Stimulated activated CD8-positive, alpha-beta memory T cell treated with anti-CD3 and anti-CD28 coated beads, Interleukin-4, amount 100 ng/mL, for 24 hours (primary cell): ENCODE data around the gene EDA.
"Not testable (repeated sequence)": the region's sequence is repeated elsewhere in the genome, so short reads cannot be mapped to it uniquely, and the experiment has no call there.

ENCODE experiments used
- DNase-seq: peaks from one replicate; pipeline ENCODE4 v3.0.0-alpha.2; 2020; ENCODE audit warnings: low read depth

The EDA gene

DNA sequence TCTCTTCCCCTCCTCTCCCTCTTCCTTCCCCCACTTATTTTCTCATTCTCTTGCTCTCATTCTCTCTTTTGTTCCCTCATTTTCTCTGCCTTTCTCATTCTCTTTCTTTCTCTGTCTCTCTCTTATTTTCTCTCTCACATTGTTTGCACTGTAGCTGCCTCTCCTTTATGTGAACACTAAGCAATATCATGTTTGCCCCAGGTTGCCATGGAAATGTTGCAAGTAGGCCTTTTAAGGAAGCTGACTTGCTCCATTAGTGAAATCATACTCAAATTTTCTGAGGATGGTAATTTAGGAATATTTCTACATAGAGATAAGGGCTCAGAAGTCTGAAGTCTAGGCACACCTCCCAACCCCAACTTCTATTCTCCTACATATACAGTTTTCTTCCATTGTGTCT is 130.1 kb downstream of the EDA start:
- DNase-seq: no peak

DNA sequence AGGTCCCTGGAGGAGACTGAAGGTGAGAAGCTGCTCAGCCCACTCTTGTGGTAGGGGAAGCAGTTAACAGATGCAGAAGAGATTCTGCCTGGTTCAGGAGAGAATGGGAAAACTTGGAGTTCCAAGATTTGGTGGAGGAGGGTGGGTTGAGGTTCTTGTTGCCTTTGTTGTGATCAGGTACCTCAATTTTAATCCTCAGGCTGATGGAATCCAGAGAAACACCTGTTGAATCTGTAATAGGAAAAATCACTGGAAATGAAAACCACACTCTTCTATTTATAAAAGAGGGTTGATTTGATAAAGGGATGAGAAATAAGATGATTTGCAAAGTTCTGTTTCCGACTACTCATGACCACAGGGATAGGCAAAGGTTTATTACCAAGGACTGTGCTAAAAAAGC is 132.1 kb downstream of the EDA start:
- DNase-seq: no peak

DNA sequence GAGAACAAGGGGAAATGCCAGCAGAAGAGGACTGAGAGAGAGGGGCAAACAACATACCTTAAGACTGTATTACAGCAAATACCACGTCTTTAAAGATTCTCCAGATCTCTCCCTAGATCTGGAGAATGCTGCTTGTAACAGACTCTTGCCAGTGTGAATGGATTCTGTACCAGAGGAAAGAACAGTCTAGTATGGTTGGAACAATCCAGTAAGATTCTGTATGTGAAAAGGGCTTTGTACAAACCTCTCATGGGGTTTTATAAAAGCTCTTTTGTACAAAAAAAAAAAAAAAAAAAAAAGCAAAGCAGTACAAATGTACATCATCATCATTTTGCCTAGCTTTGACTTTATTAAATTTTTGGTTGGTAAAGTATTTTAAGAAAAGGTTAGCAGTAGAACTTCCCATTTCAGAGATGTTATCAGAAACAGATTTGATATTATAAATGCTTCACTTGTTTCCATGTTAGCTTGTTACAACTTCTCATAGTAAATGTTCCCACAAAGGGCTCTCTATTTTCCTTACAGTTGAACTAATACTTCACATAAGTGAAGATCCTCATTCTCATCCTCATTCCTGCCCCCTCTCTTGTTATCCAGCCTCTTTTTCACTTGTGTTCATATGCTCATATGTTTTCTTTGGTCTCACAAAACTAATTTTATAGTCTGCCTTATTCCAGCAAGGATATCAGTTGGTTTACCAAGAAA is 144.2 kb downstream of the EDA start:
- DNase-seq: no peak

DNA sequence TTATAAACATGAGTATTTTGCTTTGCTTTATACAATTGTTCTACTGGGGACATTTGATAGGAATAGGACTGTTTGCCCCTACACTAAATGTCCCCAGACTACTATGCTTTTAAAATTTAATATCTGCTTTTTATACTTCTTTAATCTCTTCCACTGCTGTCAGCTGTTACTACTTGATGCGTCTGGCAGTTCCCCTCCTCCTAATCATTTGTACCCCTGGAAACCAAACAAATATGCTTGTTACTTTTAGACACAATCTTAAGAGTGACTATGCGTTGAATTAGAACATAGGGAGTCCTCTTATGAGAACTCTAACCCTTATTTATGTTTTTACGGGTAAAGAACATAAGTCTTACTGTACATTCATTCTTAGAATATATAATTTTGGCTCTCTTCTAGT is 145.7 kb downstream of the EDA start:
- DNase-seq: no peak

DNA sequence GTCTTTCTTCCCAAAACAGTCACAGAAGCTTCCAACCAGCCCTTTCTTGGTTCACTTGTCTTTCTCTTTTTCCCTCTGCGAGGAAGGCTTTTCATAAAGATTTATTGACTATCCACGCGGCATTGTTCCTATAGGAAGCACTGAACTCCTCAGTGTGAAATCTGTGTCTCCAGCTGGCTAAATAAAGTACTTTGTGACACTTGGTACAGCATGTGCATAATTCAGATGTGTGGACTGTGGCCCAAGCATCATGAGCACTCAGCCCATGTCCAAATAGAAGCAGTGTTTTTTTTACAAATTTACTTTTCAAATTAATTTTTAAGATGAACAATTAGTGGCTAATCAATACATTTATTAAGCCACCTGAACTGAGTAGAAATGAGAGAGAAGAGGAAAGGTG is 146.4 kb downstream of the EDA start:
- no peak for DNase-seq

DNA sequence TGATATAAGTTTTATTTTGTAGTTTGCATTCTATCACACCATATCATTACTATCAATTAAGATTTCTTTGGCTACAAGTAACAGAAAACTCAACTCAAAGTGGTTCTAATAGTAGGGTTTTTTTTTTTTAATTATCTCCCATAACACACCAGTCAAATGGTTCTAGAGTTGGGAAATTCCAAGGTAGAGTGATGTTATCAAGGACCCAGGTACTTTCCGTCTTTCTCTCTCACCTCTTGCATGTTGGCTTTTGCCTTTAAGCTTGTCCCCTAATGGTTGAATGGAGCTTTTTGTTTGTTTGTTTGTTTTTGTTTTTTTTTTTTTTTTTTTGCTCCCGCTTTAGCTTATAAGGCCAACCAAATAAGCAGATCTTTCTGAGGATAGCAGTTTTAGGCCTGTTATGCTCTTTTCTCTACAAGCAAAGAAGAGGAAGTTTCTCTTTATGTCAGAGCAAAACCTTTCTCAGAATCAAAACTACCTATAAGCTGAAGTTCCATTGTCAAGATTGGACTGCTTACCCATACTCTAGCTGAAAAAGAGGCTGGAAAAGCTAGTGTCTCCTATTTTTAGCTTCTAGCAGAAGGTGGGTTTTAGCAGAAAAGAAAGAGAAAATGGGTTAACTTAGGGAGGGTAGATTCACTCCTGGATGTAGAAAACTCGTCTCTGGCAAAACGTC is 177.5 kb downstream of the EDA start:
- DNase-seq: no peak

DNA sequence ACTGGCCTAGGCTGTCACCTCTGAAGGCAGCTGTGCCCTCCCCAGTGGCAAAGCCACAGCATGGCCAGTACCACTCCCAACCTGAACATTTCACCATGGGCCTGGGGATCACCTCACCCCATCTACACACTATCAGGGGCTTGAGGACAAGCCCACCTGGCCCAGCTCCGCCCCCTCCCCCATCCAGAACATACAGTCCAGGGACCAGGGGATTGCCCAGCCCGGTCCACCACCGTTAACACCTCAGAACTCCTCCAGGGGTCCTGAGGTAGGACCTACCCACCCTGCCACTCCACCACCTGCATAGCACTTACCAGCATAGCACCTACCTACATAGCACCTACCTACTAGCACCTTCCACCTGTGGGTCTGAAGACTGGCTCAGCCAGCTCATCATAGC is 179.8 kb downstream of the EDA start:
- no peak for DNase-seq

DNA sequence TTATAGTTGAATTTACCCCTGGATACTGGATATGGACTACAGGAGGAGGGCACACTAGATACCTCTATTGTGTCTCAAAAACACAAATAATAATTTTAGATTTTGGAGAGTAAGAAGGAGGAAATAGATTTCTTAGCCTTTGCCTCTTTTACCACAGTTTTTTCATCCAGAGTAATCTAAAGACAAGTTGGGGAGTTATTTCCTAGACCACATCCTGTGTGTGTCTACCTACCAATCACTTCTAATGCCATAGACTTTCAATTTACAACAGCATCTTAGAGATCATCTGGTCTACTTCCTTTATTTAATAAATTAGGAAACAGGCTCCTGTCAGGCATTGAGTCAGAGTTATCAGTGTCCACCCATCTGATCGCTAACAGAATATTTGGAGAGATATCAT is 191.5 kb downstream of the EDA start:
- DNase-seq: no peak

DNA sequence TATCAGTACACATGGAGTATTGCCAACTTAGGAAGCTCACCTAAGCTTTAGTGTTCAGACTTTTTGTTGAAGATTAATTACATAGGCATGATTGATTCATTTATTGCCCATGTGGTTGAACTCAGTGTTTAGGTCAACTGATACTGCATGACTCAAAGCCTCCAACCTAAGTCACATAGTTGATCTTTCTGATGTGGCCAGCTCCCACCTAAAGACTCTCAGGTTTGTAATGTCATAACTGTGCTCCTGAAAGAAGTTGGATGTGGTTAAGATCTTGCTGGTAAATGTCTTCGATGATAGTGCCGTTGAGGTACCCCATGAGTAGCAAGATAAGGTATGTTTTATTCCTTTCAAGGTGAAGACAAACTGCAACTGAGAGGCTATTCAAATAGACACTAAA is 192.5 kb downstream of the EDA start:
- no peak for DNase-seq

DNA sequence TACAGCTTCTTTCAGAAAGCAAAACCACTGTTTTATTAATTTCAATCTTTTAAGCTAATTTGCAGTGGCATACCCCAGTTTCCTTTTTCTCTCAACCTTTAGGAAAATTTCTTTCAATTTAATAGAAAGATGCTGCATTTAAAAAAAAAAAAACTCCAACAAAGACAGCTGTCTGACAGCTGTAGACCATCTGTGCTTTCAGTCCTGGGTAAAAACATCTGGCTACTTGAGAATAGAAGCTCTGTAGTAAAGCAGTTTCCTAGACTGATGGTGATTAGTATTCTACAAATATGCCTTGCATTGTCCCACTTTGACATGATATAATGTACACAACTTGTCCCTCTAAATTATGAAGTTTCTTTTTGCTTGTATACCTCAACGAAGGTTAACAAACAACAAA is 197.8 kb downstream of the EDA start:
- DNase-seq: no peak

DNA sequence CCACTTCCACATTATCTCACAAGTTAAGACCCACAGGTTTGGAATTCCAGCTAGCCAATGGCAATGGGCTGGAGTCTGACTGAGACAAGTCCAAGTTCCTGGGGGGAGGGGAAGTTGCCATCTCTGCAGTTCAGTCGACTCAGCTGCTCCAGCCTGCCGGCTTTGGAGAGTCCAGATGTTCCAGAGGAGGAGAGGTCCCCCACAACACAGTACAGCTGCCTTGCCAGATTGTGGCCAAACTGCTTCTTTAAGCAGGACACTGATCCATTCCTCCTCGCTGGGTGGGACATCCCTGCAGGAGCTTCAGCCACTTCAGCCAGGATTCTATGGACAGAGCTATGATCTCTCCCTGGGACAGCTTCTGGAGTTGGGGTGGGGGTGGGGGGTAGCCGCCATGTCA is 199.2 kb downstream of the EDA start:
- DNase-seq: no peak

DNA sequence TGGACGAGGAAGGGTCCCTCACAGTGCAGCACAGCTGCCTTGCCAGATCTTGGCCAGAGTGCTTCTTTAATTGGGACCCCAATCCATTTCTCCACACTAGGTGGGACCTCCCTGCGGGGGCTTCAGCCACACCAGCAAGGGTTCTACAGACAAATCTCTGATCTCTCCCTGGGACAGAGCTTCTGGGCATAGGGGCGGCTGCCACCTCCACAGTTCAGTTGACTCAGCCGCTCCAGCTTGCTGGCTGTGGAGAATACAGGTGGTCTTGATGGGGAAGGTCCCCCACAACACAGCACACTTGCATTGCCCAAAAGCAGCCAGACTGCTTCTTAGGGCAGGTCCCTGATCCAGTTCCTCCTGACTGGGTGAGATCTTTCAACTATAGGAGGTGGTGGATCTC is 199.6 kb downstream of the EDA start:
- no peak for DNase-seq

DNA sequence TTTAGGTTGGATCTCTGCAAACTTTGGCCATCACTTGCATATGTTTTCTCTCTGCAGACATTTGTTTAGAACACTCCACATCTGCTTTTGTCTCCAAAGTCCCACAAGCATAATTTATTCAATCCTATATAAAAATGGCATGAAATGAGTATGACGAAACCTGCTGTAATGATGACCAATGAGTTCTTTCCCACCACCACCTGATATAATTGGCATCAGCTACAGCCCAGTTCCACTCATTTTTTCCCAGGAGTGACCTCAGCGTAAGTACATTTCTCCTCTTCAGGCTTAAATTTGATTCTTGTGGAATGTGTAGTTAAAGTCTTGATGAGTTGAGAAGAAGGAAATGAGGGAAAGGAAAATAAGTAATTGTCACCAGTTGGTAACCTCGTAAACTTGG is 228.7 kb downstream of the EDA start:
- no peak for DNase-seq

DNA sequence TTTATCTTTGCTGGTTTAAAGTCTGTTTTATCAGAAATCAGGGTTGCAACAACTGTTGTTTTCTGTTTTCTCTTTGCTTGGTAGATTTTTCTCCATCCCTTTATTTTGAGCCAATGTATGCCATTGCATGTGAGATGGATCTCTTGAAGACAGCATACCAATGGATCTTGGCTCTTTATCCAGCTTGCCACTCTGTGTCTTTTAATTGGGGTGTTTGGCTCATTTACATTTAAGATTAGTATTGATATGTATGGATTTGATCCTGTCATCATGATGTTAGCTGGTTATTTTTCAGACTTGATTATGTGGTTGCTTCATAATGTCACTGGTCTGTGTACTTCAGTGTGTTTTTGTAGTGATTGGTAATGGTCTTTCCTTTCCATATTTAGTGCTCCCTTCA is 244.1 kb downstream of the EDA start:
- DNase-seq: not testable (repeated sequence)

DNA sequence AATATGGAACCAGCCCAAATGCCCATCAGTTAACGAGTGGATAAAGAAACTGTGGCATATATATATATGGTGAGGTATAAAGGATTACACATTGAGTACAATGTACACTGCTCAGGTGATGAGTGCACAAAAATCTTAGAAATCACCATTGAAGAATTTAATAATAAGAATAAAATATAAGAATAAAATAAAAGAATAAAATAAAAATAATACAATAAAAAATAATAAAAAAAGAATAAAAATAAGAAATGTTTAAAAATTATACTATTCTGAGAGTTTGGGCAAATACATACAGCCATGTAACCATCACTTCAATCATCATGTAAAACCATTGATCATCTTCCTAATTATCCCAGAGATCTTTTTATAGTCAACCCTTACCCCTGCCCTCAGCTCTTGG is 260.3 kb downstream of the EDA start:
- no peak for DNase-seq

DNA sequence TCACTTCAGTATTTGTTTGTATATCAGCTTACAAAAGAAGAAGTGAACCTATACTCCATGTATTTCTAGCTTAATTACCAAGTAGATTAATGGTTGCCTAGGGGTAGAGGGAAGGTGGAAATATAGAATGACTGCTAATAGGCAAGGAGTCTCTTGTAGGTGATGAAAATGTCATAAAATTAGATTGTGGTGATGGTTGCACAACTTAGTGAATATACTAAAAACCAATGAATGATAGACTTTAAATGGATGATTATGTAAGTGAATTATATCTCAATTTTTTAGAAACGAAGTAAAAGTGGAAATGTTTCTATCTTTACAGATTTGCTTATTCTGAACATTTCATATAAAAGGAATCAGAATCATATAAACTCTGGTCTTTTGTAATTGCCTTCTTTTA is 268.3 kb downstream of the EDA start:
- DNase-seq: no peak

DNA sequence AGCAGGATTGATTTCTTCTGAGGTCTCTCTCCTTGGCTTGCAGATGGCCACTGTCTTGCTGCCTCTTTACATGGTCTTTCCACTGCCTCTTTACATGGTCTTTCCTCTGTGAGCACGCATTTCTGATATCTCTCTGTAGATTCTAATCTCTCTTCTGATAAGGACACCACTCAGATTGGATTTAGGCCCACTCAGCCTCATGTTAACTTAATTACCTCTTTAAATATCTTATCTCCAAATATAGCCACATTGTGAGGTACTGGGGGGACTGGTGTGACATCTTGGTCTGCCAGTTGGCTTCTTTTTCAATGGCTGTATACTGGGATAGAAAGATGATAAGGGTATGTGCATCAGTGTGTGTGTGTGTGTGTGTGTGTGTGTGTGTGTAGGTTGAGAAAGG is 280.1 kb downstream of the EDA start:
- DNase-seq: no peak

DNA sequence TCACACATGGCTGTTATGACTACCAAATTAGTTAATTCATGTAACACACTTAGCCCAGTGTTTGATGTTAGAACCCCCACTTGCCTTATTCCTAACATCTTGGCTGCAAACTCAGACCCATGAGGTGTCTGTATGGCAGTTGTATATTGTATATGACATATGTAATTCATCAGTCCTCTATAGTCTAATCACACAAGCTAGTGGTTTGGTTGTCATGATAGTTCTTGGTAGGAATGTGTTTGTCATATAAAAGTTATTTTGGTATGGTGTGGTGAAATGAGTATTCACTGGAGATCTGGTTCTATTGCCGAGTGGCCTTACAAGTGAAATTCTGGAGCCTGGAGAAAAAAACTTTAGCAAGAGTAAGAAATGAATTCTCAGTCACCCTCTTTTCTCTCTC is 284.6 kb downstream of the EDA start:
- no peak for DNase-seq

DNA sequence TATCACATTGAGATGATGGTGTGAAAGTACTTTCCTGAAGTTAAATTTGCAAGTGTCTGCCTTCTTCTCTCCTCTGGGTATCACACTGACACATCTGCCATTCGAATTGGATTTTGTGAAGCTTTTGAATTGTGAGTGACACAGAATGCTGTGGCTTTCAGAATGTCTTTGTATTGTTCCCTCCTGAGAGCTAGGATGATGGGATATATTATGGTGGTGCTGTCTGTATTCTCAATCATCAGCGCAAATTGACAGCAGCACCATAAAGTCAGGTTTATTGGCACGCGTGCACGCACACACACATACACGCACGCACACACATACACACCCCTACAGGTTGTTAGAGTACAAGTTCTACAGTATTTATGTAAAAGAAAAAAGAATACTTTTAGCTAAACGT is 290.5 kb downstream of the EDA start:
- DNase-seq: no peak

DNA sequence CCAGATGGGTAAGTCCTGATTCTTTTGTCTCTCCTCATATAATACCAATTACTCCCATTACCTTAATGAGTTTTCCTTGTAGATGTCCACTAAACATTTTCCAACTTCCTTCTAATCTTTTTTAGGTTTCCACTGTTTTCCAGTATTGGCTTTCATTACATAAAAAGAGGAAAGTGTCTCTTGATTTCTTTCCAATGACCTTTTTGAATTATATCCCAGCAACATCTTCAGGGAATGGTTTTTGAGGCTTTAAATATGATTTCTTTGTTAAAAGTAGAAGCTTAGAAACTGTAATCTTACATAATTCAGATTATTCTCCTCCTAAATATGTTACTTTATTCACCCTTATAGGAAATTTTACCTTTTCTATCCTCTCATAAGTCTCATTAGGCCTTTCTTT is 298.9 kb downstream of the EDA start:
- DNase-seq: no peak

DNA sequence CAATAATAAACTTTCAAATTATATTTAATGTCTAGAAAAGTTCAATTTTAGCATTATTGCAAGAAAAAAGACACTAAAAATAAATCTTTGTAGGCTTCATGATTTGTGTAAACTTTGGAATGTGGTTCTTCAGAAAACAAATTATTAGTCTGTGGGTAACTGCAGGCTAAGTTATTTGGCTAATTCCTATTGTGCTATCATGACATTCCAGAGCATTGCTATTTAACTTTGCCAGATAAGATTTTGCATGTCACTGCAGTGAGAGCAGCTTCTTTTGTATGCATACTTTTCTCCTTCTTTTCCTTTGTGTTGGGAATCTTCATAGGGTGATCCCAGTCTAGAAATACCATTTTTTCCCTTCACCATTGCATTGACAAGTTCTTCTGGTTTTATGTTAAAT is 303.8 kb downstream of the EDA start:
- no peak for DNase-seq

DNA sequence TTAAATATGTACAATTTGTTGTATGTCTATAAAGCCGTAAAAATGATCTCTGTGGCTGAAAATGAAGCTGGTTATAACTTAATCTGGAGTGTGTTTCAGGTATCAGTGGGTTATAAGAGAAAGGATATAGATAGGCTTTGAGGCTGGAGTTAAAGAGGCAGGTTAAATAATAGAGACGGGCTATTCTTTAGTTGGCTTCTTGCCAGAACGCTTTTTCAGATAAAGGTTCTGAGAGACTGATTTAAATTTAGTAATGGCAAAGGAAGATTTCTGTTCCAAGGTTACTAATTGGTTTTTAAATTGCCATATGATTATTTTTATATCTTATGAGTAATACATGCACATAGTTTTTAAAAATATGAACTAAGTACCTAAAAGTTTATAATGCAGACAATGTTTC is 316.4 kb downstream of the EDA start:
- DNase-seq: no peak

DNA sequence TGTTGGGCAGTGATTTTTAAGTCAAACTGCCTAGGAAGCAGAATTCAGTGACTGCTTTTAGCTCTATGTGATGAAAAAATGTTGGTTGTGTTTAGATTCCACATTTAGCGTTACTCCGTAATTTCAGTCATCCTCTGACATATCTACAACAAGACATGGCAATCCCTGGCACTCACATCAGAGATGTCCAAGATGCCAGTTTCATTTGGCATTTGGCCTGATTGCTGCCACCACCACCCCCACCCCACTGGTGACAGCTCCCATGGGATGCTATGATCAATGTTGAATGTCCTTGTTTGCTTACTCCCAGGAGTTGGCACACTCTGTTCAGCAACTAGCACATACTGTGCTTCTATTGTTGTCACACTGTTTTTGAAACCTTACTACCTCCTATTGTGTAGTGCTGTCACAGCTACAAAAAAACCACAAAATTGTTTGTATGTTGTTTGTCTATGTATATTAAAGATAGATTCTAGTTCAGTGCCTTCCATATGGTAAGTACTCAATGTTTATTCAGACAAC is 332.4 kb downstream of the EDA start:
- no peak for DNase-seq

DNA sequence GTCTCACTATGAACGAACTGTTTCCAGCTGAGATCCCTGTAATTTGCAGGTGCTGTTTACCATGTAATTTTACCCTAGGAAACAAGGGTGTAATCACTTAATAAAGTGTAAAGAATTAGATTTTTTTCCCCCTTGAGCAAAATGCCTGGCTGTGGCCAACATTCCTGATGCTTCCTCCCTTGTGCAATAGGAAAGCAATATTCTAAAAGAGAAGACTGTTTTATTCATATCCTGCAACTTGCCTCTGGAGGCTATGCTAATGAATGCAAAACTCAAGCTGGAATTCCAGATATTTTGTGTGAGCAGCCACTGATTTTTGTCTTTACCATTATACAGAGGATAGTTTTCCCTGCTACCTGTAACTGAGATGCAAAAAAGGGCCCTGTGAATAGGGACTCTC is 335.8 kb downstream of the EDA start:
- no peak for DNase-seq
